CD14-positive monocyte (primary cell): ENCODE measurements around the gene ZEB2. TPM values are rescaled to one million over a fixed set of nuclear protein-coding genes. Genes with fewer than 3 reads are reported as not detected.

Source experiments
- DNase-seq, 3 donors: peaks; one replicate each; pipeline ENCODE4 v3.0.0-alpha.2; 2011 to 2022
- H2AFZ ChIP-seq: 2 replicates; pipeline ENCODE4 v1.6.0; 2012; ENCODE audit warnings: mild to moderate bottlenecking, low read depth, low read length, inconsistent platforms; ENCODE audit not compliant: insufficient read depth, poor library complexity, severe bottlenecking
- H3K27ac ChIP-seq, 2 donors: 1 replicate in 1 of 2; 2 replicates in 1 of 2; pipeline ENCODE4 v1.5.1; 2012 to 2013; ENCODE audit warnings: low read length in 2 of 2, control low read depth in 1 of 2, inconsistent platforms in 1 of 2, low read depth in 1 of 2, mild to moderate bottlenecking in 1 of 2
- H3K27me3 ChIP-seq, 2 donors: one replicate each; pipeline versions ENCODE4 v1.6.0 to v1.6.1; 2011 to 2013; ENCODE audit warnings: low read length in 2 of 2; ENCODE audit not compliant: control insufficient read depth in 2 of 2, insufficient read depth in 2 of 2
- H3K36me3 ChIP-seq, 2 donors: replicated peaks in 1 of 2; 1 replicate in 1 of 2; 2 replicates in 1 of 2; pipeline versions ENCODE4 v1.5.1 to v1.6.1; 2012 to 2013; ENCODE audit warnings: low read length in 2 of 2, control low read depth in 1 of 2, inconsistent platforms in 1 of 2, mild to moderate bottlenecking in 1 of 2; ENCODE audit not compliant: insufficient read depth in 2 of 2, control insufficient read depth in 1 of 2
- H3K4me1 ChIP-seq, 2 donors: 1 replicate in 1 of 2; 2 replicates in 1 of 2; pipeline versions ENCODE4 v1.5.1 to v1.6.1; 2012 to 2013; ENCODE audit warnings: low read length in 2 of 2, control low read depth in 1 of 2, inconsistent platforms in 1 of 2, mild to moderate bottlenecking in 1 of 2, moderate library complexity in 1 of 2; ENCODE audit not compliant: insufficient read depth in 2 of 2, control insufficient read depth in 1 of 2
- H3K4me2 ChIP-seq: replicated peaks from 2 replicates; pipeline ENCODE3; 2012; ENCODE audit warnings: low read length, moderate library complexity, mild to moderate bottlenecking; ENCODE audit not compliant: poor library complexity, severe bottlenecking; ENCODE audit errors: extremely low read depth
- H3K4me3 ChIP-seq, 3 experiments: fragments of 200-600 bp in 1 of 3; sonication (generic) in 1 of 3; replicated peaks in 1 of 3; 1 replicate in 2 of 3; 2 replicates in 1 of 3; pipeline ENCODE4 v1.5.1; 2011 to 2013; ENCODE audit warnings: low read length in 3 of 3, mild to moderate bottlenecking in 3 of 3, control low read depth in 2 of 3, low read depth in 2 of 3, inconsistent platforms in 1 of 3, moderate library complexity in 1 of 3
- H3K79me2 ChIP-seq: 2 replicates; pipeline ENCODE4 v1.6.0; 2012; ENCODE audit warnings: mild to moderate bottlenecking, control low read depth, inconsistent platforms, low read length, moderate library complexity; ENCODE audit not compliant: insufficient read depth
- H3K9ac ChIP-seq: 2 replicates; pipeline ENCODE4 v1.6.0; 2017; ENCODE audit warnings: low read length, mild to moderate bottlenecking; ENCODE audit not compliant: insufficient read depth, poor library complexity, severe bottlenecking
- H3K9me3 ChIP-seq, 2 donors: replicated peaks in 1 of 2; 1 replicate in 1 of 2; 2 replicates in 1 of 2; pipeline versions ENCODE4 v1.5.1 to v1.6.1; 2012 to 2013; ENCODE audit warnings: low read length in 2 of 2, control low read depth in 1 of 2; ENCODE audit not compliant: control insufficient read depth in 1 of 2, insufficient read depth in 1 of 2
- H4K20me1 ChIP-seq: 2 replicates; pipeline ENCODE4 v1.6.0; 2012; ENCODE audit warnings: mild to moderate bottlenecking, low read length, control low read depth, moderate library complexity; ENCODE audit not compliant: insufficient read depth
- H3K27ac Mint-ChIP-seq, 7 donors: one replicate each; pipeline ENCODE4 v1.8.0; 2020; ENCODE audit warnings: mild to moderate bottlenecking in 7 of 7, mixed read lengths in 7 of 7, moderate library complexity in 6 of 7, inconsistent platforms in 2 of 7
- H3K27me3 Mint-ChIP-seq, 3 donors: one replicate each; pipeline ENCODE4 v1.8.0; 2021 to 2022; ENCODE audit warnings: low read depth in 3 of 3, mild to moderate bottlenecking in 3 of 3, mixed read lengths in 3 of 3, moderate library complexity in 3 of 3, inconsistent platforms in 1 of 3
- H3K36me3 Mint-ChIP-seq, 2 donors: one replicate each; pipeline ENCODE4 v1.8.0; 2020; ENCODE audit warnings: mixed read lengths in 2 of 2, inconsistent platforms in 1 of 2, mild to moderate bottlenecking in 1 of 2
- H3K4me1 Mint-ChIP-seq: one replicate; pipeline ENCODE4 v1.8.0; 2020; ENCODE audit warnings: mild to moderate bottlenecking, mixed read lengths
- H3K4me3 Mint-ChIP-seq, 2 donors: one replicate each; pipeline ENCODE4 v1.8.0; 2020; ENCODE audit warnings: mild to moderate bottlenecking in 2 of 2, mixed read lengths in 2 of 2, moderate library complexity in 1 of 2
- H3K9me3 Mint-ChIP-seq, 7 donors: one replicate each; pipeline ENCODE4 v1.8.0; 2020 to 2022; ENCODE audit warnings: mixed read lengths in 7 of 7, mild to moderate bottlenecking in 6 of 7, moderate library complexity in 6 of 7, inconsistent platforms in 2 of 7
- CTCF ChIP-seq: fragments of 200-600 bp; IDR thresholded peaks from one replicate; pipeline ENCODE4 v1.8.0; 2022; ENCODE audit warnings: antibody characterized with exemption, mild to moderate bottlenecking
- WGBS: methylation state at CpG from one replicate; pipeline ENCODE4 v1.1.5; 2013; ENCODE audit warnings: missing lambda C conversion rate; ENCODE audit not compliant: insufficient coverage; 5-methylcytosine and 5-hydroxymethylcytosine counted together
- intact Hi-C, 2 donors: fragments of 100-400 bp; cut with micrococcal nuclease; formaldehyde crosslinking; loops; one replicate each; pipeline versions ENCODE4 v1.15.0 to v1.15.1; 2023
- polyA plus RNA-seq, 3 donors: library from polyadenylated mRNA; depleted of rRNA in 1 of 3; unstranded in 2 of 3; stranded (reverse) in 1 of 3; fragments of 300-500 nt in 2 of 3; fragments of >200 nt in 1 of 3; fragmentation: Illumina TruSeq in 2 of 3; gene quantifications; 1 replicate in 2 of 3; 2 replicates in 1 of 3; pipeline ENCODE4 v1.2.3, GENCODE V29; 2012 to 2021

Gene ZEB2
- polyA plus RNA-seq, 3 donors = 76.8 to 325 (median 93.8) TPM

GRCh38 chr2:144362401-144362800, 157.5 kb downstream of the ZEB2 start:
- Mint-ChIP-seq H3K27ac (peak overlapping the region in 1 of 7 donors; percentile 46), H3K9me3 (peaks cover 0 to 3% (median 1%) of the 10 kb centered on the region in 7 donors), H3K4me3 (no peak overlapping the region), H3K36me3 (no peaks in the 10 kb centered on the region), H3K4me1 (peaks cover 2% of the 10 kb centered on the region), H3K27me3 (peaks cover 2 to 3% (median 2%) of the 10 kb centered on the region in 3 donors)
- Histone ChIP-seq H2AFZ (no peak overlapping the region), H3K36me3 (no peaks in the 10 kb centered on the region), H3K4me1 (no peaks in the 10 kb centered on the region), H3K27me3 (no peaks in the 10 kb centered on the region), H3K4me3 (no peak overlapping the region), H3K9ac (no peak overlapping the region), H3K79me2 (no peaks in the 10 kb centered on the region), H3K9me3 (no peaks in the 10 kb centered on the region), H3K27ac (no peak overlapping the region), H4K20me1 (no peaks in the 10 kb centered on the region), H3K4me2 (no peak overlapping the region)
- no CpG with 5 or more reads among the region's 1 CpG for WGBS
- intact Hi-C loops = no loop called here
- no peak for TF ChIP-seq CTCF
- no peak for DNase-seq

- Histone ChIP-seq H3K27ac (no peak overlapping the region), H3K4me2 (no peak overlapping the region), H2AFZ (no peak overlapping the region), H3K4me3 (no peak overlapping the region), H3K79me2 (no peaks in the 10 kb centered on the region), H3K4me1 (no peaks in the 10 kb centered on the region), H3K36me3 (no peaks in the 10 kb centered on the region), H3K9me3 (no peaks in the 10 kb centered on the region), H3K27me3 (no peaks in the 10 kb centered on the region), H3K9ac (no peak overlapping the region), H4K20me1 (no peaks in the 10 kb centered on the region)
- DNase-seq = no peak
- TF ChIP-seq CTCF = no peak
- Mint-ChIP-seq H3K27me3 (peaks cover 2 to 3% (median 2%) of the 10 kb centered on the region in 3 donors), H3K4me1 (peaks cover 2% of the 10 kb centered on the region), H3K27ac (no peak overlapping the region), H3K36me3 (no peaks in the 10 kb centered on the region), H3K4me3 (no peak overlapping the region), H3K9me3 (peaks cover 0 to 3% (median 1%) of the 10 kb centered on the region in 7 donors)
- intact Hi-C loops = no loop called here
Measured at GRCh38 chr2:144361742-144362141, 158.2 kb downstream of the ZEB2 start.
